K562 (cell line): ENCODE measurements around the gene HJV. TPM values are rescaled to one million over a fixed set of nuclear protein-coding genes. Genes with fewer than 3 reads are reported as not detected.

Experiments used
- ARID2 ChIP-seq: fragments of 450-650 bp; IDR thresholded peaks from 2 replicates; pipeline ENCODE4 v1.6.1; 2017; ENCODE audit warnings: antibody characterized with exemption, mild to moderate bottlenecking
- DLX4 ChIP-seq: fragments of 250-450 bp; sonication (Bioruptor Pico); IDR thresholded peaks from 2 replicates; pipeline ENCODE4 v1.6.1; 2021; ENCODE audit warnings: mild to moderate bottlenecking
- ELF4 ChIP-seq: fragments of 450-650 bp; formaldehyde crosslinking; IDR thresholded peaks from 2 replicates; pipeline ENCODE4 v1.4.0; 2022; ENCODE audit warnings: missing genetic modification characterization
- EP400 ChIP-seq: fragments of 450-650 bp; IDR thresholded peaks from 2 replicates; pipeline ENCODE4 v1.6.1; 2017; ENCODE audit warnings: antibody characterized with exemption, mild to moderate bottlenecking, moderate library complexity
- HDAC8 ChIP-seq: fragments of 450-650 bp; IDR thresholded peaks from 2 replicates; pipeline ENCODE4 v1.6.1; 2016; ENCODE audit warnings: mild to moderate bottlenecking, missing genetic modification characterization, moderate library complexity, missing compliant biosample characterization
- KLF10 ChIP-seq: fragments of 250-450 bp; sonication (Bioruptor Pico); IDR thresholded peaks from 2 replicates; pipeline ENCODE4 v1.6.1; 2021; ENCODE audit warnings: matching md5 sums
- RBM14 ChIP-seq: fragments of 200-400 bp; formaldehyde crosslinking; IDR thresholded peaks from 2 replicates; pipeline ENCODE4 v1.6.1; 2018; ENCODE audit warnings: low read depth, mild to moderate bottlenecking, low read length, moderate library complexity, borderline replicate concordance; ENCODE audit not compliant: insufficient read depth
- SIN3A ChIP-seq, 2 experiments: fragments of 150-350 bp in 1 of 2; IDR thresholded peaks; 2 replicates each; pipeline ENCODE4 v1.6.1; 2011 to 2016; ENCODE audit warnings: borderline replicate concordance in 2 of 2, low read depth in 2 of 2, low read length in 2 of 2, mild to moderate bottlenecking in 2 of 2, moderate library complexity in 2 of 2; ENCODE audit not compliant: control insufficient read depth in 1 of 2
- SIRT6 ChIP-seq: IDR thresholded peaks from one replicate; pipeline ENCODE4 v1.6.1; 2012; ENCODE audit warnings: low read depth, mild to moderate bottlenecking, control low read depth, inconsistent platforms, low read length, moderate library complexity
- TAF9B ChIP-seq: fragments of 450-650 bp; IDR thresholded peaks from 2 replicates; pipeline ENCODE4 v1.6.1; 2018; ENCODE audit warnings: mild to moderate bottlenecking; ENCODE audit not compliant: partially characterized antibody
- TEAD4 ChIP-seq, 2 experiments: sonication (generic) in 1 of 2; formaldehyde crosslinking in 1 of 2; IDR thresholded peaks; 2 replicates each; pipeline versions ENCODE4 v1.6.1 to v1.8.0; 2012 to 2022; ENCODE audit warnings: borderline replicate concordance in 1 of 2, inconsistent platforms in 1 of 2, low read length in 1 of 2, mild to moderate bottlenecking in 1 of 2, missing genetic modification reagents in 1 of 2
- VEZF1 ChIP-seq: fragments of 200-800 bp; sonication (Bioruptor generic); IDR thresholded peaks from 2 replicates; pipeline ENCODE4 v1.6.1; 2017; ENCODE audit warnings: missing genetic modification characterization, missing compliant biosample characterization
- ZBED1 ChIP-seq: IDR thresholded peaks from 2 replicates; pipeline ENCODE4 v1.6.1; 2014
- ZBTB33 ChIP-seq: sonication (generic); formaldehyde crosslinking; IDR thresholded peaks from 2 replicates; pipeline ENCODE4 v1.8.1; 2023; ENCODE audit warnings: mild to moderate bottlenecking, missing genetic modification reagents
- ZBTB9 ChIP-seq: fragments of 450-650 bp; formaldehyde crosslinking; IDR thresholded peaks from 2 replicates; pipeline ENCODE4 v1.4.0; 2020; ENCODE audit warnings: mild to moderate bottlenecking, moderate library complexity
- ZFPM2 ChIP-seq: fragments of 250-450 bp; sonication (Bioruptor Pico); IDR thresholded peaks from 2 replicates; pipeline ENCODE4 v1.5.1; 2022; ENCODE audit warnings: mild to moderate bottlenecking
- ZNF212 ChIP-seq: fragments of 450-650 bp; formaldehyde crosslinking; IDR thresholded peaks from 2 replicates; pipeline ENCODE4 v1.4.0; 2020; ENCODE audit warnings: mild to moderate bottlenecking
- ZNF551 ChIP-seq: fragments of 250-450 bp; sonication (Bioruptor Pico); IDR thresholded peaks from 2 replicates; pipeline ENCODE4 v1.5.0; 2021; ENCODE audit warnings: mild to moderate bottlenecking, moderate library complexity
- ZNF589 ChIP-seq: fragments of 200-800 bp; sonication (Bioruptor generic); IDR thresholded peaks from 2 replicates; pipeline ENCODE4 v1.6.1; 2016; ENCODE audit warnings: low read depth, missing genetic modification characterization, missing compliant biosample characterization
- ZNF655 ChIP-seq: fragments of 250-450 bp; sonication (Bioruptor Pico); IDR thresholded peaks from 2 replicates; pipeline ENCODE4 v1.5.0; 2021
- ZNF668 ChIP-seq: fragments of 250-450 bp; sonication (Bioruptor Pico); IDR thresholded peaks from 2 replicates; pipeline ENCODE4 v1.8.0; 2022; ENCODE audit warnings: mild to moderate bottlenecking, inconsistent platforms
- polyA plus RNA-seq, 8 experiments: library from polyadenylated mRNA; depleted of rRNA in 4 of 8; stranded (reverse) in 5 of 8; unstranded in 3 of 8; fragments of >200 nt; fragmentation: Nextera tagmentation in 2 of 8; fragmentation: Illumina TruSeq in 1 of 8; extraction: Ambion mirVana in 2 of 8; extraction: Trizol in 1 of 8; gene quantifications; 2 replicates each; pipeline versions ENCODE4 v1.2.1 to v1.2.3, GENCODE V29; 2011 to 2014; ENCODE audit warnings: inconsistent platforms in 1 of 8, missing spikeins in 1 of 8
- total RNA-seq, 7 experiments: library from RNA; depleted of rRNA in 6 of 7; stranded (reverse); fragments of >200 nt in 6 of 7; fragmentation: Illumina TruSeq in 2 of 7; extraction: Trizol in 2 of 7; gene quantifications; 2 replicates each; pipeline versions ENCODE4 v1.2.1 to v1.2.3, GENCODE V29; 2011 to 2021; ENCODE audit warnings: low replicate concordance in 1 of 7

The HJV gene
- total and polyA plus RNA-seq, 9 of the 15 experiments (the other 6 are each of a cell fraction or from before 2014, with no cell fraction given): 1.0 to 6.6 (median 2.4) TPM

- TF ChIP-seq TEAD4 (IDR thresholded peaks at IDR 0.05; ENCODE audit: low read length) (0 out of 2 replicates have a peak, but pooled peaks have one; percentile 14), TEAD4 (CRISPR knock-in tag; IDR thresholded peaks at IDR 0.05; ENCODE audit: borderline replicate concordance) (no peak), ZBTB33 (peak; percentile 71), ZNF212 (CRISPR knock-in tag) (0 out of 2 replicates have a peak, but pooled peaks have one; percentile 12), HDAC8 (no peak), ZFPM2 (CRISPR knock-in tag) (peak; percentile 74; the same call in 1 of the 2 replicates), ZNF589 (CRISPR knock-in tag) (0 out of 2 replicates have a peak, but pooled peaks have one; percentile 44), RBM14 (no peak), DLX4 (CRISPR knock-in tag) (0 out of 2 replicates have a peak, but pooled peaks have one; percentile 25), EP400 (no peak), ARID2 (no peak), ZNF655 (CRISPR knock-in tag) (no peak), ZBTB9 (CRISPR knock-in tag) (peak; percentile 87), ZBED1 (0 out of 2 replicates have a peak, but pooled peaks have one; percentile 5), SIRT6 (no peak), ZNF551 (0 out of 2 replicates have a peak, but pooled peaks have one; percentile 55), TAF9B (no peak), VEZF1 (CRISPR knock-in tag) (no peak), SIN3A (IDR thresholded peaks at IDR 0.05; ENCODE audit: borderline replicate concordance in 2 of 2, control insufficient read depth in 1 of 2, low read depth in 2 of 2, low read length in 2 of 2) (no peak), ELF4 (no peak), ZNF668 (no peak), KLF10 (peak; percentile 88)
Measured at GRCh38 chr1:145990249-145990855, 31.2 kb downstream of the HJV start (continued).
